ENCODE data around the gene SETD7.

DNA sequence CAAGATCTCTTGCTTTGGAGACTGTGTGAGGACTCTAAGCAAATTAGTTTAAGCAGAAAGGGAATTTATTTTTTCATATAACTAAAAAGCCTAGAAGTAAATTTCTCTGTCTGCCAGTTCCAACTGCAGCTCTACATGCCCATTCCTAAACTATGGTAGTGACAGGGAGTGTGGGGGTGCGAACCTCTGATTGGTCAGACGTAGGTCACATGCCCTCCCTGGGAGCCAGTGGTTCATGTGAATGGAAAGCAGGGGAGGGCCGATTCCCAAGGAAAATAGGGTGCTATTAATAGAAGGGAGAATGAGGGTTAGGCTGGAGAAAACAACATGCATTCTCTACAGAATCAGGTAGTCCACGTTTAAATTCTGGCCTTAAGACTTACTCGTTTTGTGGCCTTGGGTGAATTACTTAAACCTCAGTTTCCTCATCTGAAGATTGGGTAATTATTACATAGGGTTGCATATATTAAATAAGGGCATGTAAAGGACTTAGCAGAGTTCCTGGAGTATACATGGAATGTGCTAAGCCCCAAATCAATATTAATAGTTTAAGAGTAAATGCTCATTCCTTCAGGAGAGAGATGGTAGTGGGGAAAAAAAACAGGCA lies 94.9 kb downstream of the SETD7 start:
- TF ChIP-seq CTCF (conservative IDR thresholded peaks at IDR 0.05): no peak
- TF ChIP-seq ZFX (IDR thresholded peaks at IDR 0.05): no peak

All from C4-2B (cell line).